ENCODE results near the gene CCDC33. TPM values are rescaled to one million over a fixed set of nuclear protein-coding genes. Genes with fewer than 3 reads are reported as not detected.

The CCDC33 gene
- total RNA-seq, 1 experiment from 2014 or later, result 0.15 TPM

DNA sequence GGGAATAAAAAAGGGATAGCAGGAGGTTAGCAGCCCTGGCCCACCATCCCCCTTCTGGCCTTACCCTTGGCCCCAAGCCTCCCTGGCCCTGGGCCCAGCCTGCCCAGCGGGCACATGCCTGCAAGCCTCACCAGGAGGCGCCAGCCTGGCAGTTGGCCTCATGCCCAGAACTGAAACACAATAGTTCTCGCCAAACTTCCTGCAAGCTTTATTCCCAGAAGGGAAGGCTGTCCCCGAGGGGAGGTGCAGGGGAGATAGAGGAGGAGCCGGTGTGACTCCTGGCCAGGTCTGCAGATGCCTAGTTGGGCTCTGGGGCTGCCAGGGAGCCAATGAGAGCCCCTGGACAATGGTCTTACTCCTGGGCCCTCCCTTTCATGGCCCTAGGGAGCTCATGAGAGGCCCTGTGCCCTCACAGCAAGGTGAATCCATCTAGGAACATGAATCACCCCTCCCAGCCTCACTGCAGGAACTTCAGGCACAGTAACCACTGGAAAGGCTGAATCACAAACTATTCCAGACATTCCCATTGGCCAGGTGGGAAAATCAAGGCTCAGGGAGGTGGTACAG lies 4.0 kb downstream of the CCDC33 start (continued):
- TF ChIP-seq, protein P1, sequence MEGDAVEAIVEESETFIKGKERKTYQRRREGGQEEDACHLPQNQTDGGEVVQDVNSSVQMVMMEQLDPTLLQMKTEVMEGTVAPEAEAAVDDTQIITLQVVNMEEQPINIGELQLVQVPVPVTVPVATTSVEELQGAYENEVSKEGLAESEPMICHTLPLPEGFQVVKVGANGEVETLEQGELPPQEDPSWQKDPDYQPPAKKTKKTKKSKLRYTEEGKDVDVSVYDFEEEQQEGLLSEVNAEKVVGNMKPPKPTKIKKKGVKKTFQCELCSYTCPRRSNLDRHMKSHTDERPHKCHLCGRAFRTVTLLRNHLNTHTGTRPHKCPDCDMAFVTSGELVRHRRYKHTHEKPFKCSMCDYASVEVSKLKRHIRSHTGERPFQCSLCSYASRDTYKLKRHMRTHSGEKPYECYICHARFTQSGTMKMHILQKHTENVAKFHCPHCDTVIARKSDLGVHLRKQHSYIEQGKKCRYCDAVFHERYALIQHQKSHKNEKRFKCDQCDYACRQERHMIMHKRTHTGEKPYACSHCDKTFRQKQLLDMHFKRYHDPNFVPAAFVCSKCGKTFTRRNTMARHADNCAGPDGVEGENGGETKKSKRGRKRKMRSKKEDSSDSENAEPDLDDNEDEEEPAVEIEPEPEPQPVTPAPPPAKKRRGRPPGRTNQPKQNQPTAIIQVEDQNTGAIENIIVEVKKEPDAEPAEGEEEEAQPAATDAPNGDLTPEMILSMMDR (IDR thresholded peaks at IDR 0.05 in 2 of 3, conservative IDR thresholded peaks at IDR 0.05 in 1 of 3; ENCODE audit: borderline replicate concordance in 1 of 3, insufficient read depth in 1 of 3, low read depth in 2 of 3, low read length in 2 of 3), result peak; percentile 34 to 76 (median 63); a peak in 5 of 6 replicates

DNA sequence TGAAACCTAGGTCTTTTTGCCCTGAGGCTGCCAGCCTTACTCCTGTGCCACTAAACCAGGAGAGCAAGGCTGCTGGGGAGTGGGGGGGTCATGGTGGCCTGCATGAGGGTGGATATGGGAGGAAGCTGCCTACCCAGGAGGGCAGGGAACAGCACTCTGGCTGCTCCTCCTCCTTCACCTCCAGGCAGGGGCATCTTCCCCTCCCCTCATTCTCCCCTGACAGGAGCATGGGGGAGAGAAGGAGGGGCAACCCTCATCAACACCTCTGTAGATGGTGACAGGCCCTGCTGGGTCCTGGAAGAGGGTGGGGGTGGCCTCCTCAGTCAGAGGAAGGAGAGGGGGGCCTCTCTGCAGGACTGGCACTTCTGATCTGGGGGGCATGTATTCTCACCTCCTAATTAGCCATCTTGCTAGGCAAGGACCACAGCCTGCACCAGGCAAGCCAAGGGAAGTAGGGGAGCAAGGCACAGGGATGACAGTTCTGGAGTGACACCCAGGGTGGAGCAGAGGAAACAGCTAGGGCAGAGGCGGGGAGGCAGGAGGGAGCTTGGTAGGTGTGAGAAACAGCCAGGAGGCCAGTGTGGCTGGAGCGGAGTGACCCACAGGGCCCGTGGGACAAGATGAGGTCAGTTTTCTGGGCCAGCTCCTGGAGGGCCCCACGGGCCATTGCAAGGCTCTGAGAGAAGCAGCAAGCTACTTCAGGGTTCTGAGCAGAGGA lies 4.9 kb downstream of the CCDC33 start:
- Histone ChIP-seq H3K9me3 (ENCODE audit: control insufficient read depth in 1 of 2, insufficient read depth in 1 of 2, low read depth in 1 of 2, low read length in 2 of 2) (no peaks in the 10 kb centered on the region), H3K36me3 (ENCODE audit: control insufficient read depth in 1 of 2, insufficient read depth in 2 of 2, low read length in 2 of 2) (no peaks in the 10 kb centered on the region), H3K27me3 (ENCODE audit: insufficient read depth, low read length) (no peaks in the 10 kb centered on the region), H3K4me2 (ENCODE audit: low read length) (peak overlapping the region; percentile 60; the same call in 1 of the 2 replicates), H3K4me3 (replicated peaks in 1 of 2; ENCODE audit: low read depth in 1 of 2, low read length in 2 of 2) (no peak overlapping the region), H2AFZ (ENCODE audit: low read depth, low read length, poor library complexity, severe bottlenecking) (no peak overlapping the region), H3K9me2 (ENCODE audit: insufficient read depth) (no peaks in the 10 kb centered on the region), H3K27ac (ENCODE audit: low read depth, low read length) (peak overlapping the region; percentile 64), H3K4me1 (ENCODE audit: control insufficient read depth in 1 of 2, insufficient read depth in 2 of 2, low read length in 2 of 2) (peaks cover 38 to 46% of the 10 kb centered on the region in 2 experiments), H4K20me1 (ENCODE audit: insufficient read depth) (no peaks in the 10 kb centered on the region), H3K79me2 (ENCODE audit: insufficient read depth, low read length) (no peaks in the 10 kb centered on the region), H3K9ac (ENCODE audit: low read length) (no peak overlapping the region)
- TF ChIP-seq ELF1 (IDR thresholded peaks at IDR 0.05; ENCODE audit: borderline replicate concordance, low read depth), result no peak
- TF ChIP-seq, protein P2, sequence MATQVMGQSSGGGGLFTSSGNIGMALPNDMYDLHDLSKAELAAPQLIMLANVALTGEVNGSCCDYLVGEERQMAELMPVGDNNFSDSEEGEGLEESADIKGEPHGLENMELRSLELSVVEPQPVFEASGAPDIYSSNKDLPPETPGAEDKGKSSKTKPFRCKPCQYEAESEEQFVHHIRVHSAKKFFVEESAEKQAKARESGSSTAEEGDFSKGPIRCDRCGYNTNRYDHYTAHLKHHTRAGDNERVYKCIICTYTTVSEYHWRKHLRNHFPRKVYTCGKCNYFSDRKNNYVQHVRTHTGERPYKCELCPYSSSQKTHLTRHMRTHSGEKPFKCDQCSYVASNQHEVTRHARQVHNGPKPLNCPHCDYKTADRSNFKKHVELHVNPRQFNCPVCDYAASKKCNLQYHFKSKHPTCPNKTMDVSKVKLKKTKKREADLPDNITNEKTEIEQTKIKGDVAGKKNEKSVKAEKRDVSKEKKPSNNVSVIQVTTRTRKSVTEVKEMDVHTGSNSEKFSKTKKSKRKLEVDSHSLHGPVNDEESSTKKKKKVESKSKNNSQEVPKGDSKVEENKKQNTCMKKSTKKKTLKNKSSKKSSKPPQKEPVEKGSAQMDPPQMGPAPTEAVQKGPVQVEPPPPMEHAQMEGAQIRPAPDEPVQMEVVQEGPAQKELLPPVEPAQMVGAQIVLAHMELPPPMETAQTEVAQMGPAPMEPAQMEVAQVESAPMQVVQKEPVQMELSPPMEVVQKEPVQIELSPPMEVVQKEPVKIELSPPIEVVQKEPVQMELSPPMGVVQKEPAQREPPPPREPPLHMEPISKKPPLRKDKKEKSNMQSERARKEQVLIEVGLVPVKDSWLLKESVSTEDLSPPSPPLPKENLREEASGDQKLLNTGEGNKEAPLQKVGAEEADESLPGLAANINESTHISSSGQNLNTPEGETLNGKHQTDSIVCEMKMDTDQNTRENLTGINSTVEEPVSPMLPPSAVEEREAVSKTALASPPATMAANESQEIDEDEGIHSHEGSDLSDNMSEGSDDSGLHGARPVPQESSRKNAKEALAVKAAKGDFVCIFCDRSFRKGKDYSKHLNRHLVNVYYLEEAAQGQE (IDR thresholded peaks at IDR 0.05; ENCODE audit: low read depth), result no peak
- TF ChIP-seq, protein P3, sequence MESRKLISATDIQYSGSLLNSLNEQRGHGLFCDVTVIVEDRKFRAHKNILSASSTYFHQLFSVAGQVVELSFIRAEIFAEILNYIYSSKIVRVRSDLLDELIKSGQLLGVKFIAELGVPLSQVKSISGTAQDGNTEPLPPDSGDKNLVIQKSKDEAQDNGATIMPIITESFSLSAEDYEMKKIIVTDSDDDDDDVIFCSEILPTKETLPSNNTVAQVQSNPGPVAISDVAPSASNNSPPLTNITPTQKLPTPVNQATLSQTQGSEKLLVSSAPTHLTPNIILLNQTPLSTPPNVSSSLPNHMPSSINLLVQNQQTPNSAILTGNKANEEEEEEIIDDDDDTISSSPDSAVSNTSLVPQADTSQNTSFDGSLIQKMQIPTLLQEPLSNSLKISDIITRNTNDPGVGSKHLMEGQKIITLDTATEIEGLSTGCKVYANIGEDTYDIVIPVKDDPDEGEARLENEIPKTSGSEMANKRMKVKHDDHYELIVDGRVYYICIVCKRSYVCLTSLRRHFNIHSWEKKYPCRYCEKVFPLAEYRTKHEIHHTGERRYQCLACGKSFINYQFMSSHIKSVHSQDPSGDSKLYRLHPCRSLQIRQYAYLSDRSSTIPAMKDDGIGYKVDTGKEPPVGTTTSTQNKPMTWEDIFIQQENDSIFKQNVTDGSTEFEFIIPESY (IDR thresholded peaks at IDR 0.05; ENCODE audit: extremely low read depth, insufficient replicate concordance, low read length), result no peak
- TF ChIP-seq CEBPB (IDR thresholded peaks at IDR 0.05; ENCODE audit: low read depth), result no peak
- TF ChIP-seq, protein P4, sequence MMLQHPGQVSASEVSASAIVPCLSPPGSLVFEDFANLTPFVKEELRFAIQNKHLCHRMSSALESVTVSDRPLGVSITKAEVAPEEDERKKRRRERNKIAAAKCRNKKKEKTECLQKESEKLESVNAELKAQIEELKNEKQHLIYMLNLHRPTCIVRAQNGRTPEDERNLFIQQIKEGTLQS (IDR thresholded peaks at IDR 0.05), result no peak
- TF ChIP-seq EZH2 (IDR thresholded peaks at IDR 0.05), result no peak
- TF ChIP-seq SIN3A (IDR thresholded peaks at IDR 0.05; ENCODE audit: low read depth), result no peak
- TF ChIP-seq, protein P5, sequence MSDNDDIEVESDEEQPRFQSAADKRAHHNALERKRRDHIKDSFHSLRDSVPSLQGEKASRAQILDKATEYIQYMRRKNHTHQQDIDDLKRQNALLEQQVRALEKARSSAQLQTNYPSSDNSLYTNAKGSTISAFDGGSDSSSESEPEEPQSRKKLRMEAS (IDR thresholded peaks at IDR 0.05), result no peak
- no peak for TF ChIP-seq FOSL1 (IDR thresholded peaks at IDR 0.05; ENCODE audit: low read depth)
- intact Hi-C loops (cut with micrococcal nuclease), result loop anchor here (2.0 kb wide), 1 partner anchor 40 kb away; no protein-coding TSS in a partner anchor
- ATAC-seq (no peak), DNase-seq (ENCODE audit: low read depth, low spot score) (no peak)
- BruUV-seq (replicated peaks), result no TSS peak
- ChIA-PET POLR2A (no interaction called here), CTCF (interaction anchor here (1.0 to 2.4 kb wide), 2 partner anchors 67 to 112 kb away, joined by 3 to 7 read pairs; no protein-coding TSS in a partner anchor), RAD21 (ENCODE audit: low non-redundant PET in 1 of 2, low total read pairs in 2 of 2, uncharacterized antibody in 2 of 2, unreplicated experiment in 2 of 2) (no interaction called here)

All from HCT116 (cell line).